HL-60 (cell line): ENCODE results near the gene CTNNA2.

ENCODE experiments used
- GABPA ChIP-seq: IDR thresholded peaks from 2 replicates; pipeline ENCODE4 v1.6.1; 2012; ENCODE audit warnings: low read depth
- POLR2AphosphoS5 ChIP-seq: IDR thresholded peaks from 2 replicates; pipeline ENCODE4 v1.6.1; 2012; ENCODE audit warnings: low read depth
- SPI1 ChIP-seq: IDR thresholded peaks from 2 replicates; pipeline ENCODE4 v1.6.1; 2012; ENCODE audit warnings: low read depth, mild to moderate bottlenecking, borderline replicate concordance
- TF ChIP-seq, protein P1 (sequence below): IDR thresholded peaks from one replicate; pipeline ENCODE4 v1.5.1; 2011; ENCODE audit warnings: low read length, control low read depth, inconsistent platforms; ENCODE audit not compliant: insufficient read depth
- TF ChIP-seq, protein P2 (sequence below): IDR thresholded peaks from 2 replicates; pipeline ENCODE4 v1.6.1; 2012; ENCODE audit warnings: low read depth; ENCODE audit not compliant: insufficient replicate concordance

DNA sequence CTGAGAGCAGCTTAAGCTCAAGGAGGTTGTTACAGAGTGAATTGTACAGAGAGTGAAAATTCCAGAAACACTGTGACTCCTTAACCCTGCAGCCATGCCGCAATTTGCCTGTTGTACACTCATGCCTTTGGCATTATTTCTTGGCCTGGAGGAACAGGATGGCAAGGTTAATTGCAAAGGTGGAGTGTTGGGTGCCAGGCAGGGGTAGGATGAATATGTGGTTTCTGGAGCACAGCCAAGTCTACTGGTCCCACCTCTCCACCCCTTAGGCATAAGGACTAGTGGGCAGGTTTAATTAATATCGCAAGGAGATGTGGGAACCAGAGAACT lies 541.5 kb downstream of the CTNNA2 start:
- TF ChIP-seq, protein P1, sequence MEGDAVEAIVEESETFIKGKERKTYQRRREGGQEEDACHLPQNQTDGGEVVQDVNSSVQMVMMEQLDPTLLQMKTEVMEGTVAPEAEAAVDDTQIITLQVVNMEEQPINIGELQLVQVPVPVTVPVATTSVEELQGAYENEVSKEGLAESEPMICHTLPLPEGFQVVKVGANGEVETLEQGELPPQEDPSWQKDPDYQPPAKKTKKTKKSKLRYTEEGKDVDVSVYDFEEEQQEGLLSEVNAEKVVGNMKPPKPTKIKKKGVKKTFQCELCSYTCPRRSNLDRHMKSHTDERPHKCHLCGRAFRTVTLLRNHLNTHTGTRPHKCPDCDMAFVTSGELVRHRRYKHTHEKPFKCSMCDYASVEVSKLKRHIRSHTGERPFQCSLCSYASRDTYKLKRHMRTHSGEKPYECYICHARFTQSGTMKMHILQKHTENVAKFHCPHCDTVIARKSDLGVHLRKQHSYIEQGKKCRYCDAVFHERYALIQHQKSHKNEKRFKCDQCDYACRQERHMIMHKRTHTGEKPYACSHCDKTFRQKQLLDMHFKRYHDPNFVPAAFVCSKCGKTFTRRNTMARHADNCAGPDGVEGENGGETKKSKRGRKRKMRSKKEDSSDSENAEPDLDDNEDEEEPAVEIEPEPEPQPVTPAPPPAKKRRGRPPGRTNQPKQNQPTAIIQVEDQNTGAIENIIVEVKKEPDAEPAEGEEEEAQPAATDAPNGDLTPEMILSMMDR: no peak
- TF ChIP-seq POLR2AphosphoS5 (no peak), SPI1 (no peak), GABPA (no peak)
- TF ChIP-seq, protein P2, sequence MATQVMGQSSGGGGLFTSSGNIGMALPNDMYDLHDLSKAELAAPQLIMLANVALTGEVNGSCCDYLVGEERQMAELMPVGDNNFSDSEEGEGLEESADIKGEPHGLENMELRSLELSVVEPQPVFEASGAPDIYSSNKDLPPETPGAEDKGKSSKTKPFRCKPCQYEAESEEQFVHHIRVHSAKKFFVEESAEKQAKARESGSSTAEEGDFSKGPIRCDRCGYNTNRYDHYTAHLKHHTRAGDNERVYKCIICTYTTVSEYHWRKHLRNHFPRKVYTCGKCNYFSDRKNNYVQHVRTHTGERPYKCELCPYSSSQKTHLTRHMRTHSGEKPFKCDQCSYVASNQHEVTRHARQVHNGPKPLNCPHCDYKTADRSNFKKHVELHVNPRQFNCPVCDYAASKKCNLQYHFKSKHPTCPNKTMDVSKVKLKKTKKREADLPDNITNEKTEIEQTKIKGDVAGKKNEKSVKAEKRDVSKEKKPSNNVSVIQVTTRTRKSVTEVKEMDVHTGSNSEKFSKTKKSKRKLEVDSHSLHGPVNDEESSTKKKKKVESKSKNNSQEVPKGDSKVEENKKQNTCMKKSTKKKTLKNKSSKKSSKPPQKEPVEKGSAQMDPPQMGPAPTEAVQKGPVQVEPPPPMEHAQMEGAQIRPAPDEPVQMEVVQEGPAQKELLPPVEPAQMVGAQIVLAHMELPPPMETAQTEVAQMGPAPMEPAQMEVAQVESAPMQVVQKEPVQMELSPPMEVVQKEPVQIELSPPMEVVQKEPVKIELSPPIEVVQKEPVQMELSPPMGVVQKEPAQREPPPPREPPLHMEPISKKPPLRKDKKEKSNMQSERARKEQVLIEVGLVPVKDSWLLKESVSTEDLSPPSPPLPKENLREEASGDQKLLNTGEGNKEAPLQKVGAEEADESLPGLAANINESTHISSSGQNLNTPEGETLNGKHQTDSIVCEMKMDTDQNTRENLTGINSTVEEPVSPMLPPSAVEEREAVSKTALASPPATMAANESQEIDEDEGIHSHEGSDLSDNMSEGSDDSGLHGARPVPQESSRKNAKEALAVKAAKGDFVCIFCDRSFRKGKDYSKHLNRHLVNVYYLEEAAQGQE: no peak
